HuH-7 (cell line): ENCODE results near the gene ADGRG7.
A peak's percentile ranks its signal among the peaks of the same experiment; 100 is the strongest.
"Not testable (repeated sequence)": the region's sequence is repeated elsewhere in the genome, so short reads cannot be mapped to it uniquely, and the experiment has no call there.

Experiments used
- DNase-seq: peaks from one replicate; pipeline ENCODE4 v3.0.0; 2011; ENCODE audit warnings: low spot score

ADGRG7 gene, protein sequence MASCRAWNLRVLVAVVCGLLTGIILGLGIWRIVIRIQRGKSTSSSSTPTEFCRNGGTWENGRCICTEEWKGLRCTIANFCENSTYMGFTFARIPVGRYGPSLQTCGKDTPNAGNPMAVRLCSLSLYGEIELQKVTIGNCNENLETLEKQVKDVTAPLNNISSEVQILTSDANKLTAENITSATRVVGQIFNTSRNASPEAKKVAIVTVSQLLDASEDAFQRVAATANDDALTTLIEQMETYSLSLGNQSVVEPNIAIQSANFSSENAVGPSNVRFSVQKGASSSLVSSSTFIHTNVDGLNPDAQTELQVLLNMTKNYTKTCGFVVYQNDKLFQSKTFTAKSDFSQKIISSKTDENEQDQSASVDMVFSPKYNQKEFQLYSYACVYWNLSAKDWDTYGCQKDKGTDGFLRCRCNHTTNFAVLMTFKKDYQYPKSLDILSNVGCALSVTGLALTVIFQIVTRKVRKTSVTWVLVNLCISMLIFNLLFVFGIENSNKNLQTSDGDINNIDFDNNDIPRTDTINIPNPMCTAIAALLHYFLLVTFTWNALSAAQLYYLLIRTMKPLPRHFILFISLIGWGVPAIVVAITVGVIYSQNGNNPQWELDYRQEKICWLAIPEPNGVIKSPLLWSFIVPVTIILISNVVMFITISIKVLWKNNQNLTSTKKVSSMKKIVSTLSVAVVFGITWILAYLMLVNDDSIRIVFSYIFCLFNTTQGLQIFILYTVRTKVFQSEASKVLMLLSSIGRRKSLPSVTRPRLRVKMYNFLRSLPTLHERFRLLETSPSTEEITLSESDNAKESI

DNA sequence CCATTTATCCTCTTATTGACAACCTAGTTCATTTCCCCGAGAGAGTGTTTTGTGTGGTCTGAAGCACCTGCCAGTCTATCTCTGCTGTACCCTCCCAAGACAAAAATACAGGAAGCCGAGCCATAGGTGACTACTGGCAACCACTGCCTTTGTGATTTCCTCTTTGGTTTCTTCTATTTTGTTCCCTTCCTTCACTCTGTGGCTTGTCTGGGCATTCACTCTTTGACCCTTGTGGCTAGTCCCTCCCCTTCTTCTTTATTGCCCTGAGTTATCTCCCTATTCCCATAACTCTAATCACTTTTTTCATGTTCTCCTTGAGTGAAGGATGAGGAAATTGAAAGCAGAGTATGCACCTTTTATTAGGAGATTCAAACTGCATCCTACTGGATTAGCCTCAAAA is at the start of gene ADGRG7:
ADGRG7 (plus strand) TSS at position 297 of the 400 bp plus-strand sequence. CDS start 256 bp downstream, outside the sequence.
- no peak for DNase-seq

DNA sequence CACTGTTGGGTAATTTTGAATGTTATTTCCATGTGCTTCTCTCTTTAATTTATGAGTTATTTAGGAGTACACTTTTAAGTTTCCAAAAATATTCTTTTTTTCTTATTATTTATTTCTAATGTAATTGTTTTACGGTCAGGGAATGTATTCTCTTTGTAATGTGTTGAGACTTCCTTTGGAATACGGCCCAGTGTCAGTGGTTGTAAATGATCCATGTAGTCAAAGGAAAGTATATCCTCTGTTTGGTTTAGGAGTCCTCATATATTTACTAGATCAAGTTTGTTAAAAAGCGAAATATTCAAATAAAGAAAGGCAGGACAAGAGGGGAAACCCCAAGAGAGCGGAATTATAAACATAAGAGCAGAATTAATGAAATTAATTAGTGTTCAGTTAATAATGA is 49.0 kb upstream of the ADGRG7 start:
- DNase-seq: no peak

DNA sequence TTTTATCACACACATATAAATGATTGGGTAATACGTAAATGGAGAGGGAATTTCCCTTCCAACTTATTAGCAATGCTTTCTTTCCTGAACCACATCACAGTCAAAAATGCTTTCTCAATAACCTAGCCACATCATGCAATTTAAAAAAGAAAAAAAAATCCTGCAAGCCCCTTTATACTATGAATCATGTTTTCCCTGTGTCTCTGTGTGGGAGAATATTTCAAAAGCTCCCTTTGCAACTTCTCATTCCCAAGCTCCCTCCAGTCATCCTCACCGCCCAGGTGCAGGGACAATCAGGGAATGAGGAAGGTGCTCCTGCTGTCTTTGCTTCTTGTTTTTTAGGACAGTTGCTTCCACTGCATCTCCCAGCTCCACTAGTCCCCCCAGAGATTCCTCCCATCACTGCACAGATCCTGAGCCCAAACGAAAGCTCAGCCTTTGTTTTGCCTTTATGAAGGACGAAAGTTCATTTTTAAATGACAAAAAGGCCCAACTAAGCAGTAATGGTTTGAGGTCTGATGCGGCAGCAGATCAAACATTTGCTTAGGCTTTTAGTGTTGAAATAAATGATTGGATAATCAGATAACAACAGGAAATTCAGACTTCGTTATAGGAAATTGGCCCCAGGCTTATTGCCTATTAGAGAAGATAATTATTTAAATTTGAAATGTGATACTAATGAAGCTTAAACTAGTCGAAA is 47.8 kb upstream of the ADGRG7 start:
- DNase-seq: no peak

DNA sequence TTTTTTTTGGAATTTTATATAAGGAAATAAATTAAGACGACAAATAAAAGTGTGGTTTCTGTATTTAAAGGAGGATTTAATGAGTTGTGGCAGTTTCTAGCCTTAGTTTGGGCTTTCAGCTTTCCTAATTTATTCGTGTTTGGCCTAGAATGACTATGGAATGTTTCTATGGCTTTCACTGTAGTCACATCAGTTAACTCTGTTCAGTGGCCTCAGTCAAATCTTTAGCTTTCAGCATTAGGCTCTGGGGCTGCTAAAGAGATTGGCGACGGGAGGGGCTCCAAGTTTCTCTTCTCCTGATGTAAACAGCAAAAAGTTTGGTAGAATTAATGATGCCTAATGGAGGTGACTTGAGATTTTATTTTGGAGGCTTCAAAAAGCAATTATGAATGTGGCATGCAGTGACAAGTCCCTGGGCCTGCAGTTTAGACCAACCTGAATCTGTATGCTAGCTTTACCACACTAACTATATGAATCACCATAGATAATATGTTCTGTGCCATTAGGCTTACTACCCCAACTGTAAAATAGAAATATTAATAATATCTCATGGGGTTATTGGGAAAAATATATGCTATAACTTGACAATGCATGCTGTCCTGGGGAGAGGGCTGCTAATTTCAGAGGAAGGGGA is 47.1 kb upstream of the ADGRG7 start:
- DNase-seq: no peak

DNA sequence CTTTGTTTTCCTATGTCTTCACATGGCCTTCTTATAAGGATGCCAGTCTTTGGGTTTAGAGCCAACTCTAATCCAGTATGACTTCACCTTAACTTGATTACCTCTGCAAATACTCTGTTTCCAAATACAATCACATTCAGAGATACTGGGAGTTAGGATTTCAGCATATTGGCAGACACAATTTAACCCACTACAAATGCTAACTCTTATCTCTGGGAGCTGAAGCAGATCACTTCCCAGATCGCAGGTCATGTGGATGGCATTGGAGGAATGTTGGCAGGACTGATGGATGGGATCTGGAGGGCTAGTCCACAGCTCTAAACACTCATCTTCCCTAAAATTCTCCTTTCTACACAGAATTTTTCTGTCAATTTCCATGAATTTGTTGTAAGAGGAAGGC is 46.2 kb upstream of the ADGRG7 start:
- no peak for DNase-seq

DNA sequence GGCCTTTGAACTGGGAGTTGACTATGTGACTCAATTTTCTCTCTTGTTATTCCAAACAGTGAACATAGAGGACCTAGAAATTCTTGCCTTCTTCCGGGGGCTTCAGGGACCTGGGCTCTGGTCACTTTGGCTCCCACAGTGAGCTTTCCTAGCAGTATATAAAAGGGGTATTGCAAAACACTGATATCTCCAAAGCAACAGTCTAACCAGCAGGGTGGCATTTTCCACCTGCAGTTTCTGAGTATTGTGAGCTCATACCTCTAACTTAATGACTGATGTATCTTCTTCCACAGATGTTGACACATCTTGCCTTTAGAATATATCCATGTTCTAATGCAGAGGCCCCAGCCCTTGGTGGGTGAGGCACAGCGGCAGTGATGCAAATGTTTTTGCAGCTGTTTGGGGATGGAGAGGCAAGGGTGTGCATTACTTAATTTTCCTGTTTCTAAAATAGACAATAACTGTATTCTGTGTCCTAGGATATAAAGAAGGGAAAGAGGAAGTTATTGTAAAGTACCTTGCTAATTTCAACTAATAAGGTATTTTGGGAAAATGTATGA is 45.7 kb upstream of the ADGRG7 start:
- DNase-seq: no peak

DNA sequence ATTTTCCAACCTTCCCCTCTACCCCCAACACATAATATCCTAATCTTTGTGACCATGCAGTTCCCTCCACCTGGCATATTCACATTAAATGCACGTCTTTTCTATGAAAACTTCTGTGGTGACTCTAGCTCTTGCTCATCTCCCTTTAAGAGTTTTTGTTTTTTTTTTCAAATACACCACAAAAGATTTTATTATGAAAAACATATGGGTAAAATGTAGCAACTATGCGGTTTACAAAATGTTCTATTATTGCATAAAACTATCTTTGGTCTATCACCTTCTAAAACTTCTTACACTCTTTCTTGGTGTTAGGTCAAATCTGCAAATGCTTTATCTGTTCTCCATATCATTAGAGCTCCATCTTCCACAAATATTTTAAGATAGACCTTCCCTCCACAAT is 38.6 kb upstream of the ADGRG7 start:
- DNase-seq: no peak

DNA sequence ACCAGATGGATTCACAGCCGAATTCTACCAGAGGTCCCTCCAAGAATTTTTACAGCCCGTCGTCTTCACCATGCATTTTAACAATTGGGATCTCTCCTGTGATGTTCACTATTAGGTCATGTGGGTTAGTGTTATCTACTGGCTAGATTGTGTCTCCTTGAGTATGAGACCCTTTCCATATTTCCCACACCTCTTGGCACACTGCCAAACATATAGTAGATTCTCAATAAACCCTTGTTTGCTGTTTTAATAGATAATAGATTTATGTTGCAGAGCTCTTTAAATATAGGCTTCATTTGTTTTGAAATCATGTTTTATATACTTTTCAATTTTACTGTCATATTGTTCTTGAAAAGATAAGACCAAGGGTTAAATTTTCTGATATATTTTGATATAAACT is 34.9 kb upstream of the ADGRG7 start:
- no peak for DNase-seq

DNA sequence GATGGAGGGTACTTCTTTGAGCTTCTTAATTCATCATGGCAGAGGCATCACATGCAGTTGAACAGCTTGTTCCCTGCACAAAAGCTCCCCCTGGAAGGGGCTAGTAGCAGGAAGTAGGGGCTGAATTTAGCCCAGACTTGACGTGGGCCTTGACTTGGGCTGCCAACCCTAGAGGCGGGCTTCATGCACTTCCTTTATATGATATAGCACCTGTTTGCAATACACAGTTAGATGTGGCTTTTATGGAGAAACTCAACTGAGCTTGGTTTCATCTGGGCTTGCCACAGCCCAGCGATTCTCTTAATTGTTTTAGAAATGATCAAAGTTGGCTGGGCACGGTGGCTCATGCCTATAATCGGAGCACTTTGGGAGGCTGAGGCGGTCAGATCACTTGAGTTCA is 33.7 kb upstream of the ADGRG7 start:
- DNase-seq: no peak

DNA sequence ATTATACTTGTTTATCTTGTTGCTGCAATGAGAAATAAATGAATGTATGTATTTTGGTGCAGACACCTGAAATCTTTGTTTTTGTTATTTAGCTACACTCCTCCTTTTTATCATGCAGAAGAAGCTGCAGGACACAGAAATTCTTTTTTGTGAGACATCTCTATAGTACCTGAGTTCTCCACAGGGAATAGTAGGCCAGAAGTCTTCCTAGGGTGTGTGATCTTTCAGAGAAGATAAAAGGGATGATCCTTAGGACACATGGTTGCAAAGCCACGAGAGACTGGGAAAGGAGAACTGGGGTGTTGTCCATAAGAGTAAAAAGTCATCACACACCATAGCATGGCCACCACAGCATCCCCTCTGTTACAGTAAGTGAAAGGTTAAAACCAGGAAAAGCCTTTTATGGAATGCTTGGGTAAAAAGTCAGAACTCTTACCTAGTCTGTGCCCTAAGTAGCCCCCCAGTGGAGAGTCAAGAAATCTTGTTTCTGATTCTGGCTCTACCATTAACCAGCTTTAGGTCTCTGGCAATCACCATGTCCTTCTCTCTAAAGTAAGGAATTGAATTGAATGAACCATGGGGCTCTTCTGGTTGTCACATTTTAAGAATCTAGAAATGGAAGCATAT is 31.9 kb upstream of the ADGRG7 start:
- no peak for DNase-seq

DNA sequence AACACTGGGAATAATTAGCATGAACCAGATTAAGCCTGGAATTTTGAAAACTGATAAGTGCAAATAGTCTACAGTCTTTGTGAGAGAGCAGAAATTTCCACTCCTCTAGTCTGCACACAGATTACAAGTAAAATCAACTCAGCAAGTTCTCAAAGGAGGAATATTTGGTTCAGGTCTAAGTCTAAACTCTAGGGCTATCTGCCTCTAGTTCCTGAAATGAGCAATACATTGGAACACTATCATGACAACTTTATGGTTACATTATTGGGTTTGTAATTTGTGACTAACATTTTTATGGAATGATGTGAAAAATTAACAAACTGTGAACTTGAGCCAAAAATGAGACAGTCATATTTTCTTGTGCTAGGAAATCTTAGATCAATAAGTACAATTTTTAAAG is 30.8 kb upstream of the ADGRG7 start:
- no peak for DNase-seq

DNA sequence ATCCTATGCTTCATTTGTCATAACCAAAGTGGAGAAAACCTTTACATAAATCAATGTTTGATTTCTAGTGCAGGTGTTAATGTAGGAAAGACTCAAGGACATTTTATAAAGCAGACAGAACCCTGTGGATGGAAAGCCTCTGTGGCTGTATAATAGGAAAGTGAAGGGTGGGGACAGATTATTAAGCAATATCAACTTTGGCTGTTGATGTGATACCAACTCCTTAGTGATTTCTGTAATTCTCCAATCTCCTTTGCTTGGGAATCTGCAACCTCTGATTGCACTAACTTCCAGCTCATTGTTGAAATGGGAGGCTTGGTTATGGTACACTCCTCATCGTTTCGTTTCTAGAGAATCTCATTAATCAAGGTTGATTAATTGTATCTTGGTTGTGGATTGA is 29.3 kb upstream of the ADGRG7 start:
- DNase-seq: no peak

DNA sequence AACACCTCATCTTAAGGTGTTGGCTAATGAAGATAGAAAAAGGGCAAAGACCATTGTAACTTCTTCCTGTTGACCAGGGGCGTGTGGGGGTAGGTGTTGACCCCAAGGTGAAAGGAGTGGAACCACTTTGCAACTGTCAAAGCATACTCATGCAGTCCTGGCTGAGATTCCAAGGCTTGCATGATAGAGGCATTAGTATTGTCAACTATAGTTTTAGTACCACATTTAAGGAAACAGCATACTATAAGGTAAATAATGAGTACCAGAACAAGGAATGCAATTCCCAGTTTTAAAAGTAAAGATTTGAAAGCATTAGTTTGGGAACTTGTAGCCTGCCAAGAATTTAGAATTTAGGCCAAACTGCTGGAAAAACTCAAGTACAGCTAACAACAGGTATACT is 27.8 kb upstream of the ADGRG7 start:
- no peak for DNase-seq

DNA sequence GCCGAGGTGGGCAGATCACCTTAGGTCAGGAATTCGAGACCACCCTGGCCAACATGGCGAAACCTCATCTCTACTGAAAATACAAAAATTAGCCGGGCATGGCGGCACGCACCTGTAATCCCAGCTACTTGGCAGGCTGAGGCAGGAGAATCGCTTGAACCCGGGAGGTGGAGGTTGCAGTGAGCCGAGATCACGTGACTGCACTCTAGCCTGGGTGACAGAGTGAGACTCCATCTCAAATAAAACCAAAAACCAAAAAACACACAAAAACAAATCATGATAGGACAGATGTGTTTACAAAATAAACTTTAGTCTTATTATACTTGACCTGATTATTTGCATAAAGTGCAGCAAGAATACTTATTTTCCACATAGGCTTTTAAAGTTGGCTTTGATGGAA is 27.2 kb upstream of the ADGRG7 start:
- DNase-seq: not testable (repeated sequence)

DNA sequence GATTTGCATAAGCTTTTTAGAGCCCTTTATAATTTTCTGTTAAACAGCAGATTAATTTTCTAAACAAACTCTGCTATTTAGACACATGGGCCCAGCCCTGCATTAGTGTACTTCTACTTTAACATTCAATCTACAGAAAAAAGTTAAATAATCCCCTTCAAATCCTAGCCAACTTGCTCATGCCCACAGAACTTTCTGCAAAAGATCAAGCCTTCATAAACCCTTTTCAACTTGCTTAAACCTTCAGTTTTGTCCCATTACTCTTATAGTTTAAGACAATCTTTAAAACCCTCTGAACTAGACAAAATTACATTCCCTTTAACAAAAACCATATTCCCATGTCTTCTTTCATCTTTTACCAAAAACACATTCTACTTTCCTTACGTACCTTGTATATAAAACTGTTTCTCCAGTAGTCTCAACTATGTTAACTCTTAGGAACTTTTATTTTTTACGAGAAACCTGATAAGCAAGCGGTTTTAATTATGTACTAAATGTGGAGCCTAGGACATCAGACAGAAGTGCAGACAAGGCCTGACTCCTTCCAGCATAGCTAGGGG is 25.2 kb upstream of the ADGRG7 start:
- DNase-seq: no peak

DNA sequence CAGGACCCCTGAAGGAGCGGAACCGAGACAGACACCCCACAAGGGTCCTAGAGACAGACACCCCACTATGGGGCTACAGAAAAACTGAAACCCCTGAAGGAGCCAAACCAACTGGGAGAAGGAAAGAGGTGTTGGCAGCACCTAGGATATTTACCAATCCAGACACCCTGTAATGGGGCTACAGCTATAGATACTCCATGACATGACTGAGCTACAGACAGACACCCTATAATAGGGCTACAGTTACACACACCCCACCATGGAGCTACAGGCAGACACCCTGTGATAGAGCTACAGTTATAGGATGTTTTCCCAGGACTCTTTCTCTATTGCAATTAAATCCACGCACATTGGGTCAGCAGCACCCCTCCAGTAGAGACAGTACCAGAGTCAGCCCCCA is 22.6 kb upstream of the ADGRG7 start:
- DNase-seq: no peak

DNA sequence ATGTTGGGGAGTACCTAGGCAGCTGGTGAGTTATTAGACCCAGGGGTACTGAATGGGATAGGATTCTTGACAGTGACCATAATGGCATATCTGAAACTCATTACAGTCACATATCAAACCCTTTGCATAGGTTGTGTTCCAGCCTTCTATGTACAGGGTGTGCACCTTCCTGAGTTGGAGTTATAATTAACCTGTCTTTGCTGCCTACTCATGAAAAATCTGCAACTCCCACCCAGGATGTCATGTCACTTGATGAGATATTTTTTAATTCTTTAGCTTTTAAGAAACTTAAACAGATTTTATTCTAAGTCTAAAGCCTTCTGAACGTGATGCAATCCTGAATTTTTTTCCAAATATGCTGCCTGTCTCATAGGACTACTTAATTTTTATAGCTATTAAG is 21.1 kb upstream of the ADGRG7 start:
- no peak for DNase-seq

DNA sequence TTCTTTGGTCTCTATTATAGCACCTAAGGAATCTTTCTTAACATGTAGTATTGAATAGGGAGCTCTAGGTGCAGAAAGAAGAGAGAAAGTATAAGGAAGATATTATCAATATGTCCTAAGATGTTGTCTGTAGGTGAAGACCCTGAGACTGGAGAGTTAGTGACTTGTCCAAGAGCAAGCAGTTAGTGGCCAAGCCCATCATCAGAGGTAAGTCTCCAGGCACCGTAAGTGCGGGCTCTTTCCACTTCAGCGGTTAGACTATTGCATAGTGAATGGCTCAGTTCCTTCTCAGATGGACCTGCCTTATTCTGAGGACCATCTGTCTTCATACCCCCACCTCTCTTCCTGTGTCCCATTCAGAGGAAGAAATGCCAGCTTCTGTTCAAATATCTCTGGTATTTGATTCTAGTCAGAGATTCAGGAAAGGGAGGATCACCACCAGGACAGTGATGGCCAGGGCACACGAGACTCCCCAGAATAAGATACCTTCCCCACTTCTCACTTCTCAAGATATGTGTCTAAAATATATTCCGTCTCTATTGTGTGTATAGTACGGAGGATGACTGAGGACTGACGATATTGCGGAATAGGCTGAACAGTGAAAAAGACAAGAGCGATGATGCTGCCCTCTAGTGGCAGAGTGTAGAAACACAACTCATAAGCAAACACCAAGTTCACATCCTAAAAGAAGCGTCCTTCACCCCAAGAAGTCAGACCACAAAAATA is 19.1 kb upstream of the ADGRG7 start:
- DNase-seq: peak; percentile 46

DNA sequence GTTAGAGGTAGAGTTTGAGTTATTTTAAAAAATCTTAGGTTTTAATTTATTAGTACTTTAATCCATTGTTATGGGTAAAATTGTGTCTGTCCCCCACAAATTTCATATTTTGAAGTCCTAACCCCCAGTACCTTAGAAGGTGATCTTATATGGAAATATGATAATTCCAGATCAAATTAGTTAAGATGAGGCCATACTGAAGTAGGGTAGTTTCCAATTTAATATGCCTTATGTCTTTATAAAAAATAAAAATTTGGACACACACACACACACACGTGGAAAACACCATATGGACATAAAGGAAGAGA is 18.6 kb upstream of the ADGRG7 start:
- DNase-seq: no peak

DNA sequence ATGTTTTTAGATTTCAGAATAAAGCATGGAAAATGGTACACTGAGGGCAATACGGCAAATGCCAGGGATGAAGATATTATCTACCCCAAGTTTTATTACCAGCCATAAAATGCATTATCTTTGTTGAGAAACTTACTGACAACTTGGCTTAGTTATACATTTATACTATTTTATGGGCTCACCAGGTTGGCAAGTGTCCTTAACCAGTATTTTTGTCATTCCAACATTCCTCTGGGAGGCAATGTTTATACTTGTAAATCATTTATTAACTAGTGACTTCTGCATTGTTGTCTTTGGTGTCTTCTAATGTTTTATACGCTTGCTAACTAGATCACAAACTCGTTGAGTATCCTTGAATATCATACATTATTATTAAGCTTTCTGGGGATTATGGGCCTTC is 18.0 kb upstream of the ADGRG7 start:
- no peak for DNase-seq
